Psoas muscle (tissue), 8 donors: ENCODE results near the gene CPT1B. TPM values are rescaled to one million over a fixed set of nuclear protein-coding genes. Genes with fewer than 3 reads are reported as not detected.

ENCODE experiments used
- ATAC-seq, 4 donors: fragments of 200-7000 bp; cut with Tn5 transposase; one replicate each; pipeline ENCODE4 v1.9.1; 2020; ENCODE audit warnings: moderate library complexity in 3 of 4, mild to moderate bottlenecking in 2 of 4
- DNase-seq, 2 donors: peaks; one replicate each; pipeline ENCODE4 v3.0.0-alpha.2; 2020
- H3K27ac ChIP-seq: fragments of 200-600 bp; one replicate; pipeline ENCODE4 v1.8.0; 2022
- H3K27me3 ChIP-seq, 3 donors: fragments of 200-600 bp in 1 of 3; one replicate each; pipeline versions ENCODE4 v1.6.1 to v1.8.0; 2013 to 2022; ENCODE audit warnings: low read length in 2 of 3, mild to moderate bottlenecking in 2 of 3, moderate library complexity in 1 of 3; ENCODE audit not compliant: insufficient read depth in 3 of 3
- H3K36me3 ChIP-seq, 2 donors: fragments of 200-600 bp in 1 of 2; one replicate each; pipeline versions ENCODE4 v1.6.1 to v1.8.0; 2013 to 2022; ENCODE audit warnings: low read depth in 1 of 2, mild to moderate bottlenecking in 1 of 2, moderate library complexity in 1 of 2; ENCODE audit not compliant: insufficient read depth in 1 of 2
- H3K4me1 ChIP-seq: fragments of 200-600 bp; one replicate; pipeline ENCODE4 v1.8.0; 2022
- H3K4me3 ChIP-seq: fragments of 200-600 bp; one replicate; pipeline ENCODE4 v1.8.0; 2022; ENCODE audit warnings: mild to moderate bottlenecking
- H3K9me3 ChIP-seq: fragments of 200-600 bp; one replicate; pipeline ENCODE4 v1.8.0; 2022
- WGBS, 3 donors: extraction: QIAGEN DNeasy Blood & Tissue Kit; methylation state at CpG; one replicate each; pipeline versions ENCODE4 v1.1.6 to v1.1.7; 2013; 5-methylcytosine and 5-hydroxymethylcytosine counted together
- intact Hi-C, 2 donors: fragments of 100-400 bp; cut with DNase I; formaldehyde crosslinking; loops; one replicate each; pipeline versions ENCODE4 v1.11.0 to v1.14.2; 2022
- polyA plus RNA-seq, 3 donors: library from polyadenylated mRNA; stranded (reverse); fragments of 200-250 nt; gene quantifications; one replicate each; pipeline ENCODE4 v1.2.3, GENCODE V29; 2013
- total RNA-seq, 4 donors: library from RNA; stranded (reverse); fragmentation: NEBNext Ultra II Directional in 2 of 4; extraction: Animal tissue kit (Norgen Biotek cat#: 25700) in 2 of 4; gene quantifications; one replicate each; pipeline versions ENCODE4 v1.2.1 to v1.2.4, GENCODE V29; 2021 to 2023
- TF ChIP-seq, protein P1 (sequence below): fragments of 200-600 bp; IDR thresholded peaks from one replicate; pipeline ENCODE4 v1.8.0; 2022; ENCODE audit warnings: antibody characterized with exemption
- donor health status: healthy with polysubstance abuse.
- donor health status: DM: no; HTN: no; CAD: no; lungs with moderate emphysema.
- donor health status: Bipolar disorder and iron deficiency.
- donor health status: healthy.
- donor health status: DM: yes; HTN: yes; CAD: no.
- donor health status: DM: no; HTN: no; CAD: no.
- donor health status: DM: no; HTN: no; CAD: no.
- donor health status: DM: yes; HTN: yes; CAD: no.

Gene CPT1B
- total and polyA plus RNA-seq, 7 donors, result 57.4 to 144 (median 87.6) TPM

DNA sequence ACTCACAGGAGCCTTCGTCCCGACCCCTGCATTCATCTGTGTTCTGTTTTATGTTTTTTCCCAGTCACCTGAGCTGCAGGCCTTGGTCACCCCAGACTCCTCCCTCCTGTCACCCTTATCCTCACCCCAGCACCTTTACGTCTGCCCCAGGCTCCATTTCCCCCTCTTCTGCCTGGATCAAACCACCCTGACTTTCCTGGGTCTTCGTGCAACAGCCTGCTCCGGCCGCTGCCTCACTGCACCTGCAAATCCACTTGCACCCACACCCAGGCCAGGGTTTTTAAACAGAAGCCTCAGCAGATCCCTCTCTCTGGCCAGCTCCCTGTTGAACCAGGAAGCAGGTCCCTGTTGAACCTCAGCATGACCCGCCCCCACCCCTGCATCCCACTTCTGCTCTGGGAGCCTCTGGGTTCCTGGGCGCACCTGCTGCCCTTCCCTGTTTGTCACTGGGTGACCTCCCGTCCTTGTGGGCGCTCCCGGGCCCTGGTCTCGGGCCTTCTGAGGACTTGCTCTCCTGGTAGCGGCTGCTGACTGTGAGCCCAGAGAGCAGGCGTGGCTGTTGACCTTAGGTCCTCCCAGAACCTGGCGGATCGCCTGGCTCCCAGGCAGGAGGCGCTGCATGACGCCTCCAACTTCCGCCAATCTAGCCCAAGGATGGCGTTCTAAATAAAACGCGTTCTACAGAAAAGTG, 35.2 kb upstream of the CPT1B start:
- intact Hi-C loops, result no loop called here
- Histone ChIP-seq H3K36me3 (no peaks in the 10 kb centered on the region), H3K27ac (no peak overlapping the region), H3K27me3 (peaks cover 0 to 11% (median 3%) of the 10 kb centered on the region in 3 donors), H3K9me3 (no peaks in the 10 kb centered on the region), H3K4me3 (no peak overlapping the region), H3K4me1 (no peaks in the 10 kb centered on the region)
- ATAC-seq, result peak; percentile 61 to 90 (median 85)
- TF ChIP-seq, protein P1, sequence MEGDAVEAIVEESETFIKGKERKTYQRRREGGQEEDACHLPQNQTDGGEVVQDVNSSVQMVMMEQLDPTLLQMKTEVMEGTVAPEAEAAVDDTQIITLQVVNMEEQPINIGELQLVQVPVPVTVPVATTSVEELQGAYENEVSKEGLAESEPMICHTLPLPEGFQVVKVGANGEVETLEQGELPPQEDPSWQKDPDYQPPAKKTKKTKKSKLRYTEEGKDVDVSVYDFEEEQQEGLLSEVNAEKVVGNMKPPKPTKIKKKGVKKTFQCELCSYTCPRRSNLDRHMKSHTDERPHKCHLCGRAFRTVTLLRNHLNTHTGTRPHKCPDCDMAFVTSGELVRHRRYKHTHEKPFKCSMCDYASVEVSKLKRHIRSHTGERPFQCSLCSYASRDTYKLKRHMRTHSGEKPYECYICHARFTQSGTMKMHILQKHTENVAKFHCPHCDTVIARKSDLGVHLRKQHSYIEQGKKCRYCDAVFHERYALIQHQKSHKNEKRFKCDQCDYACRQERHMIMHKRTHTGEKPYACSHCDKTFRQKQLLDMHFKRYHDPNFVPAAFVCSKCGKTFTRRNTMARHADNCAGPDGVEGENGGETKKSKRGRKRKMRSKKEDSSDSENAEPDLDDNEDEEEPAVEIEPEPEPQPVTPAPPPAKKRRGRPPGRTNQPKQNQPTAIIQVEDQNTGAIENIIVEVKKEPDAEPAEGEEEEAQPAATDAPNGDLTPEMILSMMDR, result no peak
- peak in 1 of 2 donors; percentile 73 for DNase-seq
- WGBS, 3 donors, result 48 to 62% (median 59%) methylated on average over 22 of the region's 22 CpGs

DNA sequence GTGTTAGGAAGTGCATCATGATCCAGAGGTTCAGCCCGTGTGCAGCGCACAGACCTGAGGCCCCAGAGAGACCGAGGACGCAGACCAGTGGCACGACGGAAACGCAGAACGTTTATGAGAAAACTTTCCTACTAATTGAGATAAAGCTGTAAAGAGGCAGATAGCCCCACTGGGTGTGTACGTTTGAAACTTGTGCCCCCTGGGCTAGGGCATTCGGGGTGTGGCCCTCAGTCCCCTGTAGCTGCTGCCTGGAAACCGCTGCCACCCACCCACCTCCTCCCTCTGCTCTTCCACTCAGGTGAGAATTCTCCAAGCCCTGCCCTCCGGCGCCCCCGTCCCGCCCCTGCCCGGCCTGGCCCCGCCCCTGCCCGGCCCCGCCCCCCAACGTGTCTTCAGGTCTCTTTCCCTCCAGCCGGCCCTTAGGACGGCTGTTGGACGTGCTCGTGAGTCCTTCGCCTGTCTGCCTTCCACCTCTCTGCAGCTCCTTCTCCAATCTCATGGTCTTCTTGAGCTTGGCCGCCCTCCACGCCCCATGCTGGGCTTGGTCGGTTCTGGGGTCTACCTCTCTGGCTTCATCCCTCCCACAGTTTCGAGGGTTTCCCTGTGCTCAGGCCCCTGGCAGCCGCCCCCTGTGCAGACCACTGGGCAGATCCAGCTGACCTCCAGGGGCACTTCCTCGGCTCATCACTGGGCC, 34.4 kb upstream of the CPT1B start:
- H3K27me3 ChIP-seq, result peaks cover 0 to 14% (median 3%) of the 10 kb centered on the region in 3 donors
- no peaks in the 10 kb centered on the region for H3K9me3 ChIP-seq

DNA sequence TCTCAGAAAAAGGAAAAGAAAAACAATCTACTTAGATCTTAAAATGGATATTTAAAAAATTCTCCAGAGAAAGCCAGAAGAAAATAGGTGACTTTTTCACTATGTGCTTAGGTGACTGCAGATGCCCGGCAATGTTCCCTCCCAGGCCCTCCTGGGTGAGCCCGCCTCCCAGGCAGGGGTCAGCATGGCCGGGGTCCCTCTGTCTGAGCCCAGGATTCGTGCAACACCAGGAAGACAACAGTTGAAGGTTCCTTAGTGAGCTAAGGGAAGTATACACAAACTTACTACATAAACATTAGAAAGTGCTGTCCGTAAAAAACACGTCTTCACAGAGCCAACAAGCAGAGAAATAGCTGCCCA, 33.9 kb upstream of the CPT1B start:
- no peak for ATAC-seq
- peaks cover 0 to 20% (median 3%) of the 10 kb centered on the region in 3 donors for H3K27me3 ChIP-seq
- no peaks in the 10 kb centered on the region for H3K36me3 ChIP-seq
- TF ChIP-seq, protein P1, result no peak
- H3K9me3 ChIP-seq, result no peaks in the 10 kb centered on the region
- no peak overlapping the region for H3K27ac ChIP-seq
- 58 to 66% (median 58%) methylated on average over 6 of the region's 6 CpGs for WGBS, 3 donors
- no peak overlapping the region for H3K4me3 ChIP-seq
- intact Hi-C loops, result no loop called here
- DNase-seq, result no peak
- no peaks in the 10 kb centered on the region for H3K4me1 ChIP-seq

More for the DNA sequence above, 34.4 kb upstream of the CPT1B start:
- Histone ChIP-seq H3K27ac (no peak overlapping the region), H3K36me3 (no peaks in the 10 kb centered on the region), H3K4me1 (no peaks in the 10 kb centered on the region), H3K4me3 (no peak overlapping the region)
- WGBS, 3 donors, result 36 to 60% (median 45%) methylated on average over 17 to 31 of the region's 31 CpGs
- DNase-seq (peak in 1 of 2 donors; percentile 52), ATAC-seq (peak in 3 of 4 donors; percentile 56 to 75 (median 64))
- intact Hi-C loops, result no loop called here
- TF ChIP-seq, protein P1, result no peak

DNA sequence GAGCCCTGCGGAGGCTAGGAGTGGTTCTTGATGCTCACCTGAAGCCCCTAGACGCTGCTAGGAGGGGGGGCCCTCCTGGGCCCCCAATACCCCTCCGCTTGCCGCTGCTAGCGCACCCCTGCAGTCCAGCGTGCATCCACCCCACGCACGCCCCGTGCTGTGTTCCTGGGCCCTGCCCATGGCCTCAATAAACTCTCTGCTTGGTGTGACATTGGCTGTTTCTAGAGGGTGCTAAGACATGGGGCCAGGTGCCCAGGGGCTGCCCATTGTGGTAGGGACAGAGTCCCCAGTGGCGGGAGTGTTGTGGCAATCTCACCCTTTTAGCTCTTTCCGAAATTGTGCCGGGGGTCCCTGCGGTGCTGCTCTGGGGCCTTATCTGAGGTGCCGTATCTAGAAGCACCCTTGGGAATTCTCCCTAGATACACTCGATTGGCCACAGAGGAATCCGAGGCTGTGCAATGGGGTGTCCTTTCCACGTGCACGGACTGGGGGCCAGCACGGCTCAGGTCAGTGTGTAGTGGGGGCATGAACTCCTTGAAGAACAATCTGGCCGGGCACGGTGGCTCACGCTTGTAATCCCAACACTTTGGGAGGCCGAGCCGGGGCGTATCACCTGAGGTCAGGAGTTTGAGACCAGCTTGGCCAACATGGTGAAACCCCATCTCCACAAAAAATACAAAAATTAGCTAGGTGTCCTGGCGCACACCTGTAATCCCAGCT, 33.3 kb upstream of the CPT1B start:
- H3K4me1 ChIP-seq, result no peaks in the 10 kb centered on the region
- peaks cover 0 to 21% (median 3%) of the 10 kb centered on the region in 3 donors for H3K27me3 ChIP-seq
- no peak overlapping the region for H3K27ac ChIP-seq
- WGBS, 3 donors, result 85 to 88% (median 87%) methylated on average over 26 of the region's 26 CpGs
- no peak for DNase-seq
- no peaks in the 10 kb centered on the region for H3K9me3 ChIP-seq
- no peak for ATAC-seq
- no peak overlapping the region for H3K4me3 ChIP-seq
- intact Hi-C loops, result no loop called here
- H3K36me3 ChIP-seq, result no peaks in the 10 kb centered on the region
- TF ChIP-seq, protein P1, result no peak
